ENCODE results near the gene THAP12.

DNA sequence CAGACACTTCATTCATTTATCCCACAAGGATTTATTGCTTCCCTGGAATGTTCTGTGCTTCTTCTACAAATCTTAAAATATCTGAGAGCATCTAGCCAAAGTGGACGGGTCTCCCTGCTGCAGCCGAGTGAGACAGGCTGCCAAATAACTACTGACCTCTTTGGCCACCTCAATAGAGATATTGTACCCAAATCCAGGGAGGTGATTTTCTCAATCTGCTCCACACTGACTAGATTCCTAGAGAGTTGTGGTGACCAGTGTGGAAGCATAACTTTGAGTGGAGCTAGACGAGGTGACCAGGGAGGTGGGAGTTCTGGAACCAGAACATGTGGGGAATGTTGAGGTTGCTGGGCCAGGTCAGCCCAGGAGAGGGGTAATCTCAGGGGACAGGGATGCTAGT is 77.5 kb downstream of the THAP12 start:
- TF ChIP-seq, protein P1, sequence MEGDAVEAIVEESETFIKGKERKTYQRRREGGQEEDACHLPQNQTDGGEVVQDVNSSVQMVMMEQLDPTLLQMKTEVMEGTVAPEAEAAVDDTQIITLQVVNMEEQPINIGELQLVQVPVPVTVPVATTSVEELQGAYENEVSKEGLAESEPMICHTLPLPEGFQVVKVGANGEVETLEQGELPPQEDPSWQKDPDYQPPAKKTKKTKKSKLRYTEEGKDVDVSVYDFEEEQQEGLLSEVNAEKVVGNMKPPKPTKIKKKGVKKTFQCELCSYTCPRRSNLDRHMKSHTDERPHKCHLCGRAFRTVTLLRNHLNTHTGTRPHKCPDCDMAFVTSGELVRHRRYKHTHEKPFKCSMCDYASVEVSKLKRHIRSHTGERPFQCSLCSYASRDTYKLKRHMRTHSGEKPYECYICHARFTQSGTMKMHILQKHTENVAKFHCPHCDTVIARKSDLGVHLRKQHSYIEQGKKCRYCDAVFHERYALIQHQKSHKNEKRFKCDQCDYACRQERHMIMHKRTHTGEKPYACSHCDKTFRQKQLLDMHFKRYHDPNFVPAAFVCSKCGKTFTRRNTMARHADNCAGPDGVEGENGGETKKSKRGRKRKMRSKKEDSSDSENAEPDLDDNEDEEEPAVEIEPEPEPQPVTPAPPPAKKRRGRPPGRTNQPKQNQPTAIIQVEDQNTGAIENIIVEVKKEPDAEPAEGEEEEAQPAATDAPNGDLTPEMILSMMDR (IDR thresholded peaks at IDR 0.05) = no peak
- TF ChIP-seq POLR2A (IDR thresholded peaks at IDR 0.05) = no peak
